H9 (cell line): ENCODE measurements around the gene AQP2. TPM values are rescaled to one million over a fixed set of nuclear protein-coding genes. Genes with fewer than 3 reads are reported as not detected.

Experiments used
- DNase-seq: peaks from one replicate; pipeline ENCODE4 v3.0.0-alpha.2; 2017
- H2AFZ ChIP-seq: one replicate; pipeline ENCODE4 v1.6.1; 2013; ENCODE audit warnings: mild to moderate bottlenecking, low read length, control low read depth, moderate library complexity
- H2AK5ac ChIP-seq: 2 replicates; pipeline ENCODE4 v1.6.1; 2013; ENCODE audit warnings: low read length, control low read depth, mixed read lengths; ENCODE audit not compliant: insufficient read length
- H2BK120ac ChIP-seq: one replicate; pipeline ENCODE4 v1.6.1; 2013; ENCODE audit warnings: low read depth, mild to moderate bottlenecking, low read length, control low read depth, inconsistent platforms; ENCODE audit not compliant: poor library complexity, severe bottlenecking
- H2BK12ac ChIP-seq: 2 replicates; pipeline ENCODE4 v1.6.1; 2013; ENCODE audit warnings: low read length, control low read depth, mixed read lengths, low read depth; ENCODE audit not compliant: insufficient read length
- H2BK15ac ChIP-seq: 2 replicates; pipeline ENCODE4 v1.6.1; 2013; ENCODE audit warnings: low read depth, low read length, control low read depth
- H2BK20ac ChIP-seq: one replicate; pipeline ENCODE4 v1.6.1; 2013; ENCODE audit warnings: low read depth, mild to moderate bottlenecking, low read length, control low read depth, inconsistent platforms; ENCODE audit not compliant: poor library complexity, severe bottlenecking
- H2BK5ac ChIP-seq: 2 replicates; pipeline ENCODE4 v1.6.1; 2013; ENCODE audit warnings: low read length, control low read depth, mixed read lengths; ENCODE audit not compliant: insufficient read length
- H3K14ac ChIP-seq: 2 replicates; pipeline ENCODE4 v1.6.1; 2013; ENCODE audit warnings: low read length, control low read depth; ENCODE audit not compliant: insufficient read depth
- H3K18ac ChIP-seq: 2 replicates; pipeline ENCODE4 v1.6.1; 2013; ENCODE audit warnings: low read depth, mild to moderate bottlenecking, mixed read lengths, low read length, control low read depth; ENCODE audit not compliant: insufficient read length
- H3K23ac ChIP-seq: 2 replicates; pipeline ENCODE4 v1.6.1; 2013; ENCODE audit warnings: low read length, control low read depth, mixed read lengths, low read depth; ENCODE audit not compliant: insufficient read length
- H3K23me2 ChIP-seq: 2 replicates; pipeline ENCODE4 v1.6.1; 2013; ENCODE audit warnings: low read depth, mild to moderate bottlenecking, mixed read lengths, low read length, control low read depth; ENCODE audit not compliant: insufficient read length, poor library complexity, severe bottlenecking
- H3K27ac ChIP-seq: 2 replicates; pipeline ENCODE4 v1.5.1; 2013; ENCODE audit warnings: low read length, control low read depth, mixed read lengths, low read depth; ENCODE audit not compliant: insufficient read length
- H3K27me3 ChIP-seq: 2 replicates; pipeline ENCODE4 v1.6.1; 2013; ENCODE audit warnings: low read length, control low read depth, inconsistent platforms; ENCODE audit not compliant: insufficient read depth
- H3K4ac ChIP-seq: 2 replicates; pipeline ENCODE4 v1.6.1; 2013; ENCODE audit warnings: low read depth, mild to moderate bottlenecking, control low read depth, inconsistent platforms, low read length, moderate library complexity
- H3K4me1 ChIP-seq: 2 replicates; pipeline ENCODE4 v1.6.1; 2013; ENCODE audit warnings: low read length, control low read depth, inconsistent platforms; ENCODE audit not compliant: insufficient read depth
- H3K4me2 ChIP-seq: 2 replicates; pipeline ENCODE4 v1.6.1; 2013; ENCODE audit warnings: low read length, control low read depth, mixed read lengths; ENCODE audit not compliant: insufficient read length, insufficient read depth
- H3K56ac ChIP-seq: 2 replicates; pipeline ENCODE4 v1.6.1; 2013; ENCODE audit warnings: low read depth, mild to moderate bottlenecking, mixed read lengths, low read length, control low read depth; ENCODE audit not compliant: insufficient read length
- H3K79me1 ChIP-seq: 2 replicates; pipeline ENCODE4 v1.6.1; 2013; ENCODE audit warnings: low read depth, mild to moderate bottlenecking, moderate library complexity, low read length, control low read depth, inconsistent platforms; ENCODE audit not compliant: insufficient read depth, poor library complexity, severe bottlenecking
- H3K79me2 ChIP-seq: 2 replicates; pipeline ENCODE4 v1.6.1; 2013; ENCODE audit warnings: low read length, control low read depth, inconsistent platforms; ENCODE audit not compliant: insufficient read depth
- H3K9ac ChIP-seq: 2 replicates; pipeline ENCODE4 v1.6.1; 2013; ENCODE audit warnings: low read length, control low read depth, mixed read lengths; ENCODE audit not compliant: insufficient read length; ENCODE audit errors: extremely low read depth
- H3K9me3 ChIP-seq: one replicate; pipeline ENCODE4 v1.6.1; 2013; ENCODE audit warnings: low read depth, low read length, inconsistent platforms; ENCODE audit not compliant: control insufficient read depth
- H3T11ph ChIP-seq: one replicate; pipeline ENCODE4 v1.6.1; 2013; ENCODE audit warnings: mild to moderate bottlenecking, low read length, control low read depth, inconsistent platforms
- H4K20me1 ChIP-seq: one replicate; pipeline ENCODE4 v1.6.1; 2013; ENCODE audit not compliant: control insufficient read depth, insufficient read length, insufficient read depth
- H4K5ac ChIP-seq: 2 replicates; pipeline ENCODE4 v1.6.1; 2013; ENCODE audit warnings: low read depth, mild to moderate bottlenecking, mixed read lengths, low read length, control low read depth; ENCODE audit not compliant: insufficient read length
- H4K8ac ChIP-seq: replicated peaks from 2 replicates; pipeline ENCODE4 v1.6.1; 2013; ENCODE audit warnings: low read length, control low read depth, mixed read lengths, low read depth; ENCODE audit not compliant: insufficient read length
- H4K91ac ChIP-seq: 2 replicates; pipeline ENCODE4 v1.6.1; 2013; ENCODE audit warnings: low read depth, mild to moderate bottlenecking, moderate library complexity, mixed read lengths, low read length, control low read depth; ENCODE audit not compliant: insufficient read length
- H3K27ac Mint-ChIP-seq, 3 experiments: 2 replicates in 2 of 3; 3 replicates in 1 of 3; pipeline ENCODE4 v1.8.0; 2020 to 2021; ENCODE audit warnings: mixed read lengths in 3 of 3, mild to moderate bottlenecking in 1 of 3, moderate library complexity in 1 of 3
- H3K27me3 Mint-ChIP-seq: 2 replicates; pipeline ENCODE4 v1.8.0; 2021; ENCODE audit warnings: low read depth, mild to moderate bottlenecking, moderate library complexity, mixed read lengths
- H3K36me3 Mint-ChIP-seq, 3 experiments: 2 replicates in 2 of 3; 3 replicates in 1 of 3; pipeline ENCODE4 v1.8.0; 2020 to 2021; ENCODE audit warnings: low read depth in 3 of 3, mixed read lengths in 3 of 3; ENCODE audit not compliant: insufficient read depth in 1 of 3
- H3K4me1 Mint-ChIP-seq, 2 experiments: 2 replicates each; pipeline ENCODE4 v1.8.0; 2020; ENCODE audit warnings: mixed read lengths in 2 of 2
- H3K4me3 Mint-ChIP-seq, 2 experiments: 2 replicates in 1 of 2; 3 replicates in 1 of 2; pipeline ENCODE4 v1.8.0; 2020 to 2021; ENCODE audit warnings: mild to moderate bottlenecking in 2 of 2, mixed read lengths in 2 of 2, moderate library complexity in 1 of 2
- H3K9me3 Mint-ChIP-seq, 2 experiments: 2 replicates in 1 of 2; 3 replicates in 1 of 2; pipeline ENCODE4 v1.8.0; 2020; ENCODE audit warnings: mild to moderate bottlenecking in 2 of 2, mixed read lengths in 2 of 2, moderate library complexity in 1 of 2
- CTCF ChIP-seq: fragments of 200-600 bp; sonication (generic); conservative IDR thresholded peaks from 3 replicates; pipeline ENCODE4 v1.8.0; 2021; ENCODE audit warnings: antibody characterized with exemption, mild to moderate bottlenecking
- WGBS: extraction: QIAGEN DNeasy Blood & Tissue Kit; methylation state at CpG from one replicate; pipeline ENCODE4 v1.1.7; 2013; ENCODE audit warnings: missing lambda C conversion rate, low lambda C conversion rate, mixed read lengths; ENCODE audit not compliant: insufficient read length; ENCODE audit errors: extremely low coverage; 5-methylcytosine and 5-hydroxymethylcytosine counted together
- total RNA-seq: library from RNA; stranded (reverse); gene quantifications from 2 replicates; pipeline ENCODE4 v1.2.1, GENCODE V29; 2021

The AQP2 gene
- total RNA-seq, 1 experiment from 2014 or later: not detected

DNA sequence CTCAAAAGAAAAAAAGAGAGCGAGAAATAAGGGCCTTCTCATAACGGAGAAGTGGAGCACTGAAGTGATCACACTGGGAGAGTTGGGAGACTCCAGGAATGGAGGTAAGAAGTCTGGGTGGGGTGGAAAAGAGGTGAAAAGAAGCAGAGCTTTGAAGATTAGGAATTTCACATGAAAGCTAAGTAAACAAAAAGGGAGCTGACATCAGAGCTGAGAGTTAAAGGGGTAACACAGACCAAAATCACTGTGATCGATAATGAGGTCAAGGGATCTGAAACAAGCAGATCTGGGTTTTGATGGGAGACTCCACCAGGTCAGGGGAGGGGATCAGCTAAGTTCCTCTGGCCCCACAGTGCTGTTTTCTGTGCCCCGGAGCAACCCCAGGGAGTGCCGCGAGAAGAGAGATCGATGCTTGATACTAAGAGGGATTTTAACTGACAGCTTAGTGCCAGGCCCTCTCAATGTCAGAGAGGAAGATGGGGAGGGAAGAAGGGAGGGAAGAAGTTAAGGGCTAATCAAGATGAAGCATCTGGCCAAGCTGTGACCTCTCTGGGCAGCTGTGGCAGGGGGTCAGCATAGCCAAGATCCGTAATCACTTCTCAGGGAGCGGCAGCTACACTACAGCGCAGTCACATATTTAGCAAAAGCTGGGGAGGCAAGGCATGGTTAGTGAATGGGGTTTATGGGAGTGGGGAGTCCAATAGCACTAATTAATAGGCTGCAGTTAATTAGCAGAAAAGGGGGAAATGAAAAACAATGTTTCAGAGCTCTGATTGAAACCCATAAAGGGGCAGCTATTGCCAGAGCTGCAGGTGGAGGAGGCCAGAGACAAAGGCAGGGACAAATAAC, 30.2 kb downstream of the AQP2 start:
- no peak overlapping the region for H2BK15ac ChIP-seq
- no peak overlapping the region for H3K4me2 ChIP-seq
- H3K27me3 Mint-ChIP-seq: no peaks in the 10 kb centered on the region; the same call in 1 of the 2 replicates
- TF ChIP-seq CTCF: no peak
- H4K8ac ChIP-seq: no peak overlapping the region
- H3T11ph ChIP-seq: no peak overlapping the region
- no peak overlapping the region for H2BK5ac ChIP-seq
- peak overlapping the region in 1 of 3 experiments; percentile 41; a peak in 4 of 7 replicates for H3K27ac Mint-ChIP-seq
- no peak overlapping the region for H2AFZ ChIP-seq
- no peaks in the 10 kb centered on the region for H4K20me1 ChIP-seq
- no peaks in the 10 kb centered on the region for H3K27me3 ChIP-seq
- no peak overlapping the region for H3K18ac ChIP-seq
- H4K91ac ChIP-seq: no peak overlapping the region
- H3K79me2 ChIP-seq: no peaks in the 10 kb centered on the region
- H2AK5ac ChIP-seq: no peak overlapping the region
- no peak overlapping the region for H4K5ac ChIP-seq
- H3K14ac ChIP-seq: no peak overlapping the region
- H3K4me1 ChIP-seq: no peaks in the 10 kb centered on the region; the same call in 1 of the 2 replicates
- H3K4me1 Mint-ChIP-seq: peaks cover 34 to 45% of the 10 kb centered on the region in 2 experiments
- H3K9me3 Mint-ChIP-seq: no peaks in the 10 kb centered on the region
- H3K9me3 ChIP-seq: no peaks in the 10 kb centered on the region
- no peaks in the 10 kb centered on the region for H3K36me3 Mint-ChIP-seq
- H3K4me3 Mint-ChIP-seq: no peak overlapping the region
- H3K56ac ChIP-seq: no peak overlapping the region
- no peak for DNase-seq
- no CpG with 5 or more reads among the region's 10 CpGs for WGBS
- no peak overlapping the region for H2BK20ac ChIP-seq
- H3K23ac ChIP-seq: no peak overlapping the region
- no peak overlapping the region for H3K4ac ChIP-seq
- H3K27ac ChIP-seq: no peak overlapping the region
- no peak overlapping the region for H3K9ac ChIP-seq
- no peaks in the 10 kb centered on the region for H3K23me2 ChIP-seq
- no peak overlapping the region for H2BK120ac ChIP-seq
- no peaks in the 10 kb centered on the region for H3K79me1 ChIP-seq
- no peak overlapping the region for H2BK12ac ChIP-seq
